ENCODE measurements around the gene DNAH1. TPM values are rescaled to one million over a fixed set of nuclear protein-coding genes. Genes with fewer than 3 reads are reported as not detected.

DNAH1 gene
- total and polyA plus RNA-seq, 2 of the 13 experiments (the other 11 are each of a cell fraction or from before 2014, with no cell fraction given) = 0.64 to 3.5 TPM

DNA sequence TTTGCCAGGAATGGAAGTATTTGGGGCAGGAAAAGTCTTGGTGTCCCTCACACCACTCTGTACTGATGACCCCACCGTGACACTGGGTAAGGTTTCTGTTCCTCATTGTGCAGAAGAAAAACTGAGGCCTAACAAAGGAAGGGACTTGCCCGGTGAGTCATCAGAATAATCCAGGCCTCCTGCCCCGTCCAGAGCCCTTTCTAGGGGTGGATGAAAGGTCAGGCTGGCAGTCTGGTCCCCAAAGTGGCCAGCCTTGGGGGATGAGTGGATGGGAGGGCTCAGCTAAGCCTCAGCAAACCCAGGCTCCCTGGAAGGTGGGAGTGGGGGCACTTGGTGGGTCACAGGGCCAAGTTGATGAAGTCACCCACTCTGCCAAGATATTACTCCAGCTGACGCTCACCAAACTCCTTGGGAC lies 2.3 kb upstream of the DNAH1 start:
- ATAC-seq = peak; percentile 13; the same call in 1 of the 3 replicates
- no TSS peak for BruUV-seq (replicated peaks)
- no peak overlapping the region for H2AFZ ChIP-seq (ENCODE audit: low read length)
- TF ChIP-seq TEAD3 (CRISPR knock-in tag; optimal IDR thresholded peaks at IDR 0.05; ENCODE audit: borderline replicate concordance) (no peak), ZFAT (CRISPR knock-in tag; conservative IDR thresholded peaks at IDR 0.05) (no peak), RXRB (CRISPR knock-in tag; IDR thresholded peaks at IDR 0.05; ENCODE audit: borderline replicate concordance) (0 out of 2 replicates have a peak, but pooled peaks have one; percentile 29), ZNF329 (CRISPR knock-in tag; IDR thresholded peaks at IDR 0.05; ENCODE audit: low read depth) (no peak), FOSL2 (CRISPR knock-in tag; IDR thresholded peaks at IDR 0.05) (peak; percentile 80), ZNF775 (CRISPR knock-in tag; IDR thresholded peaks at IDR 0.05; ENCODE audit: borderline replicate concordance) (no peak), NFIC (IDR thresholded peaks at IDR 0.05; ENCODE audit: low read length) (no peak), SOX5 (CRISPR knock-in tag; IDR thresholded peaks at IDR 0.05; ENCODE audit: borderline replicate concordance) (peak; percentile 13; the same call in 1 of the 2 replicates), SIX1 (CRISPR knock-in tag; IDR thresholded peaks at IDR 0.05; ENCODE audit: borderline replicate concordance) (no peak), NR1H2 (CRISPR knock-in tag; IDR thresholded peaks at IDR 0.05; ENCODE audit: borderline replicate concordance, low read depth) (no peak), ETV6 (CRISPR knock-in tag; conservative IDR thresholded peaks at IDR 0.05) (no peak)
- TF ChIP-seq, protein P1, sequence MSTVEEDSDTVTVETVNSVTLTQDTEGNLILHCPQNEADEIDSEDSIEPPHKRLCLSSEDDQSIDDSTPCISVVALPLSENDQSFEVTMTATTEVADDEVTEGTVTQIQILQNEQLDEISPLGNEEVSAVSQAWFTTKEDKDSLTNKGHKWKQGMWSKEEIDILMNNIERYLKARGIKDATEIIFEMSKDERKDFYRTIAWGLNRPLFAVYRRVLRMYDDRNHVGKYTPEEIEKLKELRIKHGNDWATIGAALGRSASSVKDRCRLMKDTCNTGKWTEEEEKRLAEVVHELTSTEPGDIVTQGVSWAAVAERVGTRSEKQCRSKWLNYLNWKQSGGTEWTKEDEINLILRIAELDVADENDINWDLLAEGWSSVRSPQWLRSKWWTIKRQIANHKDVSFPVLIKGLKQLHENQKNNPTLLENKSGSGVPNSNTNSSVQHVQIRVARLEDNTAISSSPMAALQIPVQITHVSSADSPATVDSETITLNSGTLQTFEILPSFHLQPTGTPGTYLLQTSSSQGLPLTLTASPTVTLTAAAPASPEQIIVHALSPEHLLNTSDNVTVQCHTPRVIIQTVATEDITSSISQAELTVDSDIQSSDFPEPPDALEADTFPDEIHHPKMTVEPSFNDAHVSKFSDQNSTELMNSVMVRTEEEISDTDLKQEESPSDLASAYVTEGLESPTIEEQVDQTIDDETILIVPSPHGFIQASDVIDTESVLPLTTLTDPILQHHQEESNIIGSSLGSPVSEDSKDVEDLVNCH (CRISPR knock-in tag; IDR thresholded peaks at IDR 0.05) = no peak
- TF ChIP-seq, protein P2, sequence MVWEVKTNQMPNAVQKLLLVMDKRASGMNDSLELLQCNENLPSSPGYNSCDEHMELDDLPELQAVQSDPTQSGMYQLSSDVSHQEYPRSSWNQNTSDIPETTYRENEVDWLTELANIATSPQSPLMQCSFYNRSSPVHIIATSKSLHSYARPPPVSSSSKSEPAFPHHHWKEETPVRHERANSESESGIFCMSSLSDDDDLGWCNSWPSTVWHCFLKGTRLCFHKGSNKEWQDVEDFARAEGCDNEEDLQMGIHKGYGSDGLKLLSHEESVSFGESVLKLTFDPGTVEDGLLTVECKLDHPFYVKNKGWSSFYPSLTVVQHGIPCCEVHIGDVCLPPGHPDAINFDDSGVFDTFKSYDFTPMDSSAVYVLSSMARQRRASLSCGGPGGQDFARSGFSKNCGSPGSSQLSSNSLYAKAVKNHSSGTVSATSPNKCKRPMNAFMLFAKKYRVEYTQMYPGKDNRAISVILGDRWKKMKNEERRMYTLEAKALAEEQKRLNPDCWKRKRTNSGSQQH (CRISPR knock-in tag; IDR thresholded peaks at IDR 0.05; ENCODE audit: low read depth) = no peak
- TF ChIP-seq, protein P3, sequence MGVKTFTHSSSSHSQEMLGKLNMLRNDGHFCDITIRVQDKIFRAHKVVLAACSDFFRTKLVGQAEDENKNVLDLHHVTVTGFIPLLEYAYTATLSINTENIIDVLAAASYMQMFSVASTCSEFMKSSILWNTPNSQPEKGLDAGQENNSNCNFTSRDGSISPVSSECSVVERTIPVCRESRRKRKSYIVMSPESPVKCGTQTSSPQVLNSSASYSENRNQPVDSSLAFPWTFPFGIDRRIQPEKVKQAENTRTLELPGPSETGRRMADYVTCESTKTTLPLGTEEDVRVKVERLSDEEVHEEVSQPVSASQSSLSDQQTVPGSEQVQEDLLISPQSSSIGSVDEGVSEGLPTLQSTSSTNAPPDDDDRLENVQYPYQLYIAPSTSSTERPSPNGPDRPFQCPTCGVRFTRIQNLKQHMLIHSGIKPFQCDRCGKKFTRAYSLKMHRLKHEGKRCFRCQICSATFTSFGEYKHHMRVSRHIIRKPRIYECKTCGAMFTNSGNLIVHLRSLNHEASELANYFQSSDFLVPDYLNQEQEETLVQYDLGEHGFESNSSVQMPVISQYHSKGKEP (CRISPR knock-in tag; IDR thresholded peaks at IDR 0.05) = no peak
- TF ChIP-seq, protein P4, sequence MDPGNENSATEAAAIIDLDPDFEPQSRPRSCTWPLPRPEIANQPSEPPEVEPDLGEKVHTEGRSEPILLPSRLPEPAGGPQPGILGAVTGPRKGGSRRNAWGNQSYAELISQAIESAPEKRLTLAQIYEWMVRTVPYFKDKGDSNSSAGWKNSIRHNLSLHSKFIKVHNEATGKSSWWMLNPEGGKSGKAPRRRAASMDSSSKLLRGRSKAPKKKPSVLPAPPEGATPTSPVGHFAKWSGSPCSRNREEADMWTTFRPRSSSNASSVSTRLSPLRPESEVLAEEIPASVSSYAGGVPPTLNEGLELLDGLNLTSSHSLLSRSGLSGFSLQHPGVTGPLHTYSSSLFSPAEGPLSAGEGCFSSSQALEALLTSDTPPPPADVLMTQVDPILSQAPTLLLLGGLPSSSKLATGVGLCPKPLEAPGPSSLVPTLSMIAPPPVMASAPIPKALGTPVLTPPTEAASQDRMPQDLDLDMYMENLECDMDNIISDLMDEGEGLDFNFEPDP (CRISPR knock-in tag; conservative IDR thresholded peaks at IDR 0.05) = no peak
- TF ChIP-seq, protein P5, sequence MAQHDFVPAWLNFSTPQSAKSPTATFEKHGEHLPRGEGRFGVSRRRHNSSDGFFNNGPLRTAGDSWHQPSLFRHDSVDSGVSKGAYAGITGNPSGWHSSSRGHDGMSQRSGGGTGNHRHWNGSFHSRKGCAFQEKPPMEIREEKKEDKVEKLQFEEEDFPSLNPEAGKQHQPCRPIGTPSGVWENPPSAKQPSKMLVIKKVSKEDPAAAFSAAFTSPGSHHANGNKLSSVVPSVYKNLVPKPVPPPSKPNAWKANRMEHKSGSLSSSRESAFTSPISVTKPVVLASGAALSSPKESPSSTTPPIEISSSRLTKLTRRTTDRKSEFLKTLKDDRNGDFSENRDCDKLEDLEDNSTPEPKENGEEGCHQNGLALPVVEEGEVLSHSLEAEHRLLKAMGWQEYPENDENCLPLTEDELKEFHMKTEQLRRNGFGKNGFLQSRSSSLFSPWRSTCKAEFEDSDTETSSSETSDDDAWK (CRISPR knock-in tag; IDR thresholded peaks at IDR 0.05) = no peak

More for the DNA sequence above, 2.3 kb upstream of the DNAH1 start:
- Histone ChIP-seq H3K9me3 (ENCODE audit: low read length) (no peaks in the 10 kb centered on the region), H3K4me2 (ENCODE audit: low read depth, low read length) (no peak overlapping the region), H3K27me3 (ENCODE audit: control insufficient read depth in 1 of 2, insufficient read depth in 2 of 2, low read length in 2 of 2) (no peaks in the 10 kb centered on the region; a peak in 1 of 5 replicates), H3K9ac (ENCODE audit: insufficient read depth, low read depth, low read length) (no peak overlapping the region), H3K36me3 (replicated peaks in 1 of 2; ENCODE audit: control insufficient read depth in 1 of 2, insufficient read depth in 2 of 2, low read length in 2 of 2) (no peaks in the 10 kb centered on the region), H3K79me2 (ENCODE audit: insufficient read depth, low read length) (no peaks in the 10 kb centered on the region), H4K20me1 (ENCODE audit: insufficient read depth, low read length) (peaks cover 3% of the 10 kb centered on the region; the same call in 1 of the 2 replicates), H3K4me3 (replicated peaks in 1 of 3; ENCODE audit: insufficient read depth in 1 of 3, low read depth in 2 of 3, low read length in 3 of 3) (no peak overlapping the region), H3K4me1 (ENCODE audit: insufficient read depth, low read length) (peaks cover 27% of the 10 kb centered on the region), H3K27ac (ENCODE audit: extremely low read length, insufficient read depth, low read length) (no peak overlapping the region)
- in situ Hi-C loops (cut with HindIII; ENCODE audit: extremely low pct_ligation_motif_present, low pct_unique_long_range_greater_than_20kb) = no loop called here
- intact Hi-C loops (cut with micrococcal nuclease; ENCODE audit: unreplicated experiment) = no loop called here
- ChIA-PET CTCF (ENCODE audit: low intra/inter-chr PET ratio, low total read pairs) (no interaction called here), POLR2A (interaction anchor here (0.9 kb wide), 1 partner anchor 76 kb away, joined by 3 read pairs; no protein-coding TSS in a partner anchor)
- DNase-seq (ENCODE audit: low spot score) (no peak), FAIRE-seq (no peak)
- 47% methylated on average over 3 of the region's 4 CpGs for WGBS (ENCODE audit: low lambda C conversion rate)
